ENCODE results near the gene LRRFIP2.

DNA sequence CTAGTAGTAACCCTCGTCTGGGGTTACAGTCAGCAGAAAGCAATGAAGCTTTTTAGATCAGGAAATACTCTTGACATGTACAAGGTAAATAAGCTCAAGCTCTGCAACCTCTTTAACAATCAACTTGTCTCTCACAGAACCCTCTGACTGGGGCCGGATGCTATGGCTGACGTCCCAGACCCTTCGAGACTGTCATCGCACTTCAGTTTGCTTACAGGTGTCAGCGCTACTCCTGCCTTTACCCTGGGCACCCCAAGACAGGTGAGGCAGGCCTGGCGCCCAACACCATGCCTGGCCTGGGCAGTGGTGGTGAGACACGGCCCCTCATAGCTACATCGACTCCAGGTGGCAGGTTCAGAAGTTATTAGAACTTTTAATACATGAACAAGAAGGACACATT, 30.6 kb downstream of the LRRFIP2 start:
- TF ChIP-seq, protein P1, sequence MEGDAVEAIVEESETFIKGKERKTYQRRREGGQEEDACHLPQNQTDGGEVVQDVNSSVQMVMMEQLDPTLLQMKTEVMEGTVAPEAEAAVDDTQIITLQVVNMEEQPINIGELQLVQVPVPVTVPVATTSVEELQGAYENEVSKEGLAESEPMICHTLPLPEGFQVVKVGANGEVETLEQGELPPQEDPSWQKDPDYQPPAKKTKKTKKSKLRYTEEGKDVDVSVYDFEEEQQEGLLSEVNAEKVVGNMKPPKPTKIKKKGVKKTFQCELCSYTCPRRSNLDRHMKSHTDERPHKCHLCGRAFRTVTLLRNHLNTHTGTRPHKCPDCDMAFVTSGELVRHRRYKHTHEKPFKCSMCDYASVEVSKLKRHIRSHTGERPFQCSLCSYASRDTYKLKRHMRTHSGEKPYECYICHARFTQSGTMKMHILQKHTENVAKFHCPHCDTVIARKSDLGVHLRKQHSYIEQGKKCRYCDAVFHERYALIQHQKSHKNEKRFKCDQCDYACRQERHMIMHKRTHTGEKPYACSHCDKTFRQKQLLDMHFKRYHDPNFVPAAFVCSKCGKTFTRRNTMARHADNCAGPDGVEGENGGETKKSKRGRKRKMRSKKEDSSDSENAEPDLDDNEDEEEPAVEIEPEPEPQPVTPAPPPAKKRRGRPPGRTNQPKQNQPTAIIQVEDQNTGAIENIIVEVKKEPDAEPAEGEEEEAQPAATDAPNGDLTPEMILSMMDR (conservative IDR thresholded peaks at IDR 0.05) = no peak
- TF ChIP-seq ZFX (IDR thresholded peaks at IDR 0.05) = no peak

All from C4-2B (cell line).